ENCODE results near the gene AGER.
"Not testable (repeated sequence)": the region's sequence is repeated elsewhere in the genome, so short reads cannot be mapped to it uniquely, and the experiment has no call there.

The AGER gene

GRCh38 chr6:32146687-32147086 is 37.4 kb downstream of the AGER start:
- DNase-seq, result no peak

GRCh38 chr6:32146287-32146686 is 37.8 kb downstream of the AGER start:
- no peak for DNase-seq

GRCh38 chr6:32144238-32144637 is 39.8 kb downstream of the AGER start:
- not testable (repeated sequence) for DNase-seq

GRCh38 chr6:32140420-32141046 is 43.5 kb downstream of the AGER start:
- no peak for DNase-seq

- DNase-seq, result no peak
These were observed 44.5 kb downstream of the AGER start for GRCh38 chr6:32139590-32139989.

GRCh38 chr6:32137454-32137853 is 46.6 kb downstream of the AGER start:
- DNase-seq, result no peak

GRCh38 chr6:32133786-32134185 is 50.3 kb downstream of the AGER start:
- no peak for DNase-seq

GRCh38 chr6:32132110-32132509 is 51.9 kb downstream of the AGER start:
- DNase-seq, result no peak

- DNase-seq, result no peak
These were observed 52.6 kb downstream of the AGER start for GRCh38 chr6:32131439-32131948.

Measured in CD4-positive, alpha-beta T cell treated with Interleukin-1 beta for 1 hour (primary cell).